H1 (cell line): ENCODE results near the gene ADPRM. TPM values are rescaled to one million over a fixed set of nuclear protein-coding genes. Genes with fewer than 3 reads are reported as not detected.

Source experiments
- BRCA1 ChIP-seq: IDR thresholded peaks from 2 replicates; pipeline ENCODE4 v1.6.1; 2012; ENCODE audit warnings: low read depth, low read length, improper control_type of control experiment
- CTBP2 ChIP-seq: IDR thresholded peaks from 2 replicates; pipeline ENCODE4 v1.7.0; 2011; ENCODE audit warnings: borderline replicate concordance, mild to moderate bottlenecking, moderate library complexity, mixed read lengths, low read length; ENCODE audit not compliant: insufficient read depth, insufficient read length
- JUN ChIP-seq: IDR thresholded peaks from 2 replicates; pipeline ENCODE4 v1.6.1; 2011; ENCODE audit warnings: low read depth, mild to moderate bottlenecking, improper control_type of control experiment, low read length
- SIN3A ChIP-seq, 2 experiments: IDR thresholded peaks in 1 of 2; conservative IDR thresholded peaks in 1 of 2; 2 replicates each; pipeline ENCODE4 v1.6.1; 2011 to 2012; ENCODE audit warnings: low read length in 2 of 2, improper control_type of control experiment in 1 of 2, low read depth in 1 of 2, mild to moderate bottlenecking in 1 of 2
- SUZ12 ChIP-seq: fragments of 200-600 bp; sonication (generic); IDR thresholded peaks from 2 replicates; pipeline ENCODE4 v1.6.1; 2012; ENCODE audit warnings: mild to moderate bottlenecking, inconsistent platforms, low read length, moderate library complexity, mixed read lengths
- TAF7 ChIP-seq: optimal IDR thresholded peaks from 2 replicates; pipeline ENCODE3; 2011; ENCODE audit warnings: low read depth, mild to moderate bottlenecking, inconsistent platforms, low read length, moderate library complexity, borderline replicate concordance
- polyA plus RNA-seq, 7 experiments: library from polyadenylated mRNA; depleted of rRNA in 3 of 7; stranded (reverse) in 5 of 7; unstranded in 2 of 7; fragments of >200 nt in 5 of 7; fragments of 200-250 nt in 2 of 7; gene quantifications; 1 replicate in 5 of 7; 2 replicates in 1 of 7; 4 replicates in 1 of 7; pipeline versions ENCODE4 v1.2.1 to v1.2.3, GENCODE V29; 2011 to 2013; ENCODE audit warnings: missing spikeins in 2 of 7, mixed read lengths in 2 of 7
- total RNA-seq: library from RNA; stranded (reverse); fragmentation: NEBNext Ultra II Directional; extraction: Animal tissue kit (Norgen Biotek cat#: 25700); gene quantifications from 2 replicates; pipeline ENCODE4 v1.2.1, GENCODE V29; 2021
- TF ChIP-seq, protein P1 (sequence below): fragments of 300-600 bp; sonication (generic); IDR thresholded peaks from 2 replicates; pipeline ENCODE4 v1.7.1; 2012; ENCODE audit warnings: low read length, moderate library complexity, mild to moderate bottlenecking, inconsistent platforms; ENCODE audit not compliant: insufficient replicate concordance
- TF ChIP-seq, protein P2 (sequence below): IDR thresholded peaks from 2 replicates; pipeline ENCODE4 v1.6.1; 2012; ENCODE audit warnings: low read length, inconsistent platforms

Gene ADPRM
- total and polyA plus RNA-seq, 2 of the 8 experiments (the other 6 are each of a cell fraction or from before 2014, with no cell fraction given) = 6.7 to 7.9 TPM

DNA sequence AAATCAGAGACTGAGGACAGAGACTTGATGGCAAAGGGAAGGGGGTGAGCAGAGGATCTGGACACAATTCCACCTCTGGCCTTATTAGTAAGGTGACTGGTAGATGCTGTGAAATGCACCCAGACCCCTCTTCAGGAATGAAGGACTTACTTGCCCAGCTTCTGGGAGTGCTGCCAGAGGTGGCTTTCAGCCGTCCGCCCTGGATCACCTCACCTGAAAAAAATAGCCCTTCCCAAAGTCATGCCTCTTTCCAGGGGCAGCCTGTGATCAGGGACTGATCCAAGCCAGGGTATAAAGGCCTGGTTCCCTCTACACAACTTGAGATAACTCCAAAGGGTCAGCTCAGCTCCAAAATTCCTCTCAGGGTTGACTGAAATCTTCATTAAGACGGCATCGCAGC lies 52.8 kb downstream of the ADPRM start (continued):
- TF ChIP-seq, protein P1, sequence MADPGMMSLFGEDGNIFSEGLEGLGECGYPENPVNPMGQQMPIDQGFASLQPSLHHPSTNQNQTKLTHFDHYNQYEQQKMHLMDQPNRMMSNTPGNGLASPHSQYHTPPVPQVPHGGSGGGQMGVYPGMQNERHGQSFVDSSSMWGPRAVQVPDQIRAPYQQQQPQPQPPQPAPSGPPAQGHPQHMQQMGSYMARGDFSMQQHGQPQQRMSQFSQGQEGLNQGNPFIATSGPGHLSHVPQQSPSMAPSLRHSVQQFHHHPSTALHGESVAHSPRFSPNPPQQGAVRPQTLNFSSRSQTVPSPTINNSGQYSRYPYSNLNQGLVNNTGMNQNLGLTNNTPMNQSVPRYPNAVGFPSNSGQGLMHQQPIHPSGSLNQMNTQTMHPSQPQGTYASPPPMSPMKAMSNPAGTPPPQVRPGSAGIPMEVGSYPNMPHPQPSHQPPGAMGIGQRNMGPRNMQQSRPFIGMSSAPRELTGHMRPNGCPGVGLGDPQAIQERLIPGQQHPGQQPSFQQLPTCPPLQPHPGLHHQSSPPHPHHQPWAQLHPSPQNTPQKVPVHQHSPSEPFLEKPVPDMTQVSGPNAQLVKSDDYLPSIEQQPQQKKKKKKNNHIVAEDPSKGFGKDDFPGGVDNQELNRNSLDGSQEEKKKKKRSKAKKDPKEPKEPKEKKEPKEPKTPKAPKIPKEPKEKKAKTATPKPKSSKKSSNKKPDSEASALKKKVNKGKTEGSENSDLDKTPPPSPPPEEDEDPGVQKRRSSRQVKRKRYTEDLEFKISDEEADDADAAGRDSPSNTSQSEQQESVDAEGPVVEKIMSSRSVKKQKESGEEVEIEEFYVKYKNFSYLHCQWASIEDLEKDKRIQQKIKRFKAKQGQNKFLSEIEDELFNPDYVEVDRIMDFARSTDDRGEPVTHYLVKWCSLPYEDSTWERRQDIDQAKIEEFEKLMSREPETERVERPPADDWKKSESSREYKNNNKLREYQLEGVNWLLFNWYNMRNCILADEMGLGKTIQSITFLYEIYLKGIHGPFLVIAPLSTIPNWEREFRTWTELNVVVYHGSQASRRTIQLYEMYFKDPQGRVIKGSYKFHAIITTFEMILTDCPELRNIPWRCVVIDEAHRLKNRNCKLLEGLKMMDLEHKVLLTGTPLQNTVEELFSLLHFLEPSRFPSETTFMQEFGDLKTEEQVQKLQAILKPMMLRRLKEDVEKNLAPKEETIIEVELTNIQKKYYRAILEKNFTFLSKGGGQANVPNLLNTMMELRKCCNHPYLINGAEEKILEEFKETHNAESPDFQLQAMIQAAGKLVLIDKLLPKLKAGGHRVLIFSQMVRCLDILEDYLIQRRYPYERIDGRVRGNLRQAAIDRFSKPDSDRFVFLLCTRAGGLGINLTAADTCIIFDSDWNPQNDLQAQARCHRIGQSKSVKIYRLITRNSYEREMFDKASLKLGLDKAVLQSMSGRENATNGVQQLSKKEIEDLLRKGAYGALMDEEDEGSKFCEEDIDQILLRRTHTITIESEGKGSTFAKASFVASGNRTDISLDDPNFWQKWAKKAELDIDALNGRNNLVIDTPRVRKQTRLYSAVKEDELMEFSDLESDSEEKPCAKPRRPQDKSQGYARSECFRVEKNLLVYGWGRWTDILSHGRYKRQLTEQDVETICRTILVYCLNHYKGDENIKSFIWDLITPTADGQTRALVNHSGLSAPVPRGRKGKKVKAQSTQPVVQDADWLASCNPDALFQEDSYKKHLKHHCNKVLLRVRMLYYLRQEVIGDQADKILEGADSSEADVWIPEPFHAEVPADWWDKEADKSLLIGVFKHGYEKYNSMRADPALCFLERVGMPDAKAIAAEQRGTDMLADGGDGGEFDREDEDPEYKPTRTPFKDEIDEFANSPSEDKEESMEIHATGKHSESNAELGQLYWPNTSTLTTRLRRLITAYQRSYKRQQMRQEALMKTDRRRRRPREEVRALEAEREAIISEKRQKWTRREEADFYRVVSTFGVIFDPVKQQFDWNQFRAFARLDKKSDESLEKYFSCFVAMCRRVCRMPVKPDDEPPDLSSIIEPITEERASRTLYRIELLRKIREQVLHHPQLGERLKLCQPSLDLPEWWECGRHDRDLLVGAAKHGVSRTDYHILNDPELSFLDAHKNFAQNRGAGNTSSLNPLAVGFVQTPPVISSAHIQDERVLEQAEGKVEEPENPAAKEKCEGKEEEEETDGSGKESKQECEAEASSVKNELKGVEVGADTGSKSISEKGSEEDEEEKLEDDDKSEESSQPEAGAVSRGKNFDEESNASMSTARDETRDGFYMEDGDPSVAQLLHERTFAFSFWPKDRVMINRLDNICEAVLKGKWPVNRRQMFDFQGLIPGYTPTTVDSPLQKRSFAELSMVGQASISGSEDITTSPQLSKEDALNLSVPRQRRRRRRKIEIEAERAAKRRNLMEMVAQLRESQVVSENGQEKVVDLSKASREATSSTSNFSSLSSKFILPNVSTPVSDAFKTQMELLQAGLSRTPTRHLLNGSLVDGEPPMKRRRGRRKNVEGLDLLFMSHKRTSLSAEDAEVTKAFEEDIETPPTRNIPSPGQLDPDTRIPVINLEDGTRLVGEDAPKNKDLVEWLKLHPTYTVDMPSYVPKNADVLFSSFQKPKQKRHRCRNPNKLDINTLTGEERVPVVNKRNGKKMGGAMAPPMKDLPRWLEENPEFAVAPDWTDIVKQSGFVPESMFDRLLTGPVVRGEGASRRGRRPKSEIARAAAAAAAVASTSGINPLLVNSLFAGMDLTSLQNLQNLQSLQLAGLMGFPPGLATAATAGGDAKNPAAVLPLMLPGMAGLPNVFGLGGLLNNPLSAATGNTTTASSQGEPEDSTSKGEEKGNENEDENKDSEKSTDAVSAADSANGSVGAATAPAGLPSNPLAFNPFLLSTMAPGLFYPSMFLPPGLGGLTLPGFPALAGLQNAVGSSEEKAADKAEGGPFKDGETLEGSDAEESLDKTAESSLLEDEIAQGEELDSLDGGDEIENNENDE = no peak
- TF ChIP-seq SUZ12 (no peak), TAF7 (no peak), BRCA1 (no peak), CTBP2 (no peak), JUN (no peak), SIN3A (conservative IDR thresholded peaks at IDR 0.05 in 1 of 2, IDR thresholded peaks at IDR 0.05 in 1 of 2; ENCODE audit: low read depth in 1 of 2, low read length in 2 of 2) (no peak)
- TF ChIP-seq, protein P2, sequence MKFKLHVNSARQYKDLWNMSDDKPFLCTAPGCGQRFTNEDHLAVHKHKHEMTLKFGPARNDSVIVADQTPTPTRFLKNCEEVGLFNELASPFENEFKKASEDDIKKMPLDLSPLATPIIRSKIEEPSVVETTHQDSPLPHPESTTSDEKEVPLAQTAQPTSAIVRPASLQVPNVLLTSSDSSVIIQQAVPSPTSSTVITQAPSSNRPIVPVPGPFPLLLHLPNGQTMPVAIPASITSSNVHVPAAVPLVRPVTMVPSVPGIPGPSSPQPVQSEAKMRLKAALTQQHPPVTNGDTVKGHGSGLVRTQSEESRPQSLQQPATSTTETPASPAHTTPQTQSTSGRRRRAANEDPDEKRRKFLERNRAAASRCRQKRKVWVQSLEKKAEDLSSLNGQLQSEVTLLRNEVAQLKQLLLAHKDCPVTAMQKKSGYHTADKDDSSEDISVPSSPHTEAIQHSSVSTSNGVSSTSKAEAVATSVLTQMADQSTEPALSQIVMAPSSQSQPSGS = no peak
